GM12891 (cell line): Measurements from ENCODE around the gene FBXO27.
"Not testable (repeated sequence)": the region's sequence is repeated elsewhere in the genome, so short reads cannot be mapped to it uniquely, and the experiment has no call there.

Source experiments
- DNase-seq: peaks from one replicate; pipeline ENCODE4 v3.0.0; 2011; ENCODE audit warnings: low spot score; ENCODE audit not compliant: insufficient read length
- FAIRE-seq: peaks from 2 replicates; lab custom pipeline; 2011; peaks lifted over from hg19 to GRCh38; lab: Jason Lieb, UNC
- PAX5 ChIP-seq: IDR thresholded peaks from 2 replicates; pipeline ENCODE4 v1.6.1; 2011; ENCODE audit warnings: low read length, moderate library complexity, mild to moderate bottlenecking; ENCODE audit not compliant: insufficient read depth, severe bottlenecking
- POLR2A ChIP-seq: IDR thresholded peaks from 2 replicates; pipeline ENCODE4 v1.6.1; 2011; ENCODE audit warnings: low read depth, low read length, control low read depth
- POLR2AphosphoS5 ChIP-seq: IDR thresholded peaks from 2 replicates; pipeline ENCODE4 v1.6.1; 2011; ENCODE audit warnings: low read depth, low read length, control low read depth
- POU2F2 ChIP-seq: IDR thresholded peaks from 2 replicates; pipeline ENCODE4 v1.6.1; 2011; ENCODE audit warnings: low read depth, mild to moderate bottlenecking, control low read depth, low read length, moderate library complexity
- SPI1 ChIP-seq: IDR thresholded peaks from 2 replicates; pipeline ENCODE4 v1.6.1; 2011; ENCODE audit warnings: low read depth, low read length, control low read depth
- TAF1 ChIP-seq: IDR thresholded peaks from 2 replicates; pipeline ENCODE4 v1.6.1; 2011; ENCODE audit warnings: low read depth, low read length, control low read depth

FBXO27 gene

GRCh38 chr19:38993271-38993670 lies 39.1 kb downstream of the FBXO27 start:
- no peak for DNase-seq
- no peak for FAIRE-seq
- no peak for TF ChIP-seq POU2F2
- TF ChIP-seq PAX5 = no peak
- TF ChIP-seq SPI1 = no peak
- TF ChIP-seq TAF1 = no peak
- TF ChIP-seq POLR2A = no peak
- no peak for TF ChIP-seq POLR2AphosphoS5

DNA sequence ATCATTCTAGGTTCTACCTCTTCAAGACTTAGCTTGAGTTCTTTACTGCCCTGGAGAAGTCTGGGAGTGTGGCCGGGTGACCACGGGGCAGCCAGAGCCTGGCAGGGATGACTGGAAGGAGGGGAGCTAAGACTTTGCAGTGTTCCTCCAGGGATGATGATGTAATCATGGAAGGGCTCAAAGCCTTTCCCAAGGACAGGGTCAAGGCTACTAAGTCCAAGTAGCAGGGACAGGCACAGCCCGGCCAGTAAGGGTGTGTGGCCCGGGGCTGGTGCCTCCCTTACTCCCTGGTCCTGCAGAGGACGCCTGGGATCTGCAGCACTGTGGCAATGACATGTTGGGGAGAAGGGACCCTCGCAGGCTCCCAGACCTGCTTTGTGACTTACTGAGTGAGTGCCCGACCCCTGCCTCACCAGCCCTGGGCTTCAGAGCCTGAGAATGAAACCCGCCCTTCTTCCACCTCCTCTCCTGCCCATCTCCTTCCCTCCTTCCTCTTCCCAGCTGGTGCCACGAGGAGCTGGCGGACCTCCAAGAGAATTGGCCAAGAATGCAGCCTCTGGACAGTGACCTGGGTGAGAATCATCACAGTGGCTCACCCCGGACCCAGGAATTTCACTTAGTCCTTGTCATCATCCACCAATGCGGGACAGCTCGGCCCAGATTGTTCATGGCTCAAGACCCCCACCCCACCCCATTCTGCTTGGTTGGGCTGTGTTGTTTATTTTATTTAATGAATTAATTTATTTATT lies 41.2 kb downstream of the FBXO27 start:
- TF ChIP-seq POLR2AphosphoS5 = no peak
- no peak for TF ChIP-seq SPI1
- no peak for TF ChIP-seq TAF1
- no peak for TF ChIP-seq POLR2A
- TF ChIP-seq POU2F2 = no peak
- no peak for TF ChIP-seq PAX5

DNA sequence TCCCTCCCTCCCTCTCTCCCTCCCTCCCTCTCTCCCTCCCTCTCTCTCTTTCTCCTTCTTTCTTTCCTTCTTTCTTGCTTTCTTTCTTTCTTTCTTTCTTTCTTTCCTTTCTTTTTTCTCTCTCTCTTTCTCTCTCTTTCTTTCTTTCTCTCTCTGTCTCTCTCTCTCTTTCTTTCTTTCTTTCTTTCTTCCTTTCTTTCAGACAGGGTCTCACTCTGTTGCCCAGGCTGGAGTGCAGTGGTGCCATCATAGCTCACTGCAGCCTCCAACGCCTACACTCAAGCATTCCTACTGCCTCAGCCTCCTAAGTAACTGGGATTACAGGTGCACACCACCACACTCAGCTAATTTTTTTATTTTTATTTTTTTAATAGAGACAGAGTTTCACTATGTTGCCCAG lies 42.7 kb downstream of the FBXO27 start:
- DNase-seq, FAIRE-seq: not testable (repeated sequence)

More for the DNA sequence above, 41.2 kb downstream of the FBXO27 start:
- DNase-seq (no peak), FAIRE-seq (no peak)

GRCh38 chr19:38989066-38989605 lies 43.2 kb downstream of the FBXO27 start:
- no peak for DNase-seq
- no peak for FAIRE-seq
- TF ChIP-seq PAX5 (no peak), TAF1 (no peak), POLR2A (no peak), POLR2AphosphoS5 (no peak), POU2F2 (no peak), SPI1 (no peak)

GRCh38 chr19:38988627-38989026 lies 43.7 kb downstream of the FBXO27 start:
- not testable (repeated sequence) for DNase-seq, FAIRE-seq

GRCh38 chr19:38987745-38988144 lies 44.6 kb downstream of the FBXO27 start:
- FAIRE-seq, DNase-seq: not testable (repeated sequence)

GRCh38 chr19:38985262-38985661 lies 47.1 kb downstream of the FBXO27 start:
- FAIRE-seq = no peak
- TF ChIP-seq POU2F2 = no peak
- TF ChIP-seq POLR2AphosphoS5 = no peak
- TF ChIP-seq PAX5 = no peak
- TF ChIP-seq SPI1 = no peak
- no peak for TF ChIP-seq POLR2A
- DNase-seq = no peak

- no peak for DNase-seq
- no peak for FAIRE-seq
Observed at GRCh38 chr19:38980583-38981374, 51.6 kb downstream of the FBXO27 start.

DNA sequence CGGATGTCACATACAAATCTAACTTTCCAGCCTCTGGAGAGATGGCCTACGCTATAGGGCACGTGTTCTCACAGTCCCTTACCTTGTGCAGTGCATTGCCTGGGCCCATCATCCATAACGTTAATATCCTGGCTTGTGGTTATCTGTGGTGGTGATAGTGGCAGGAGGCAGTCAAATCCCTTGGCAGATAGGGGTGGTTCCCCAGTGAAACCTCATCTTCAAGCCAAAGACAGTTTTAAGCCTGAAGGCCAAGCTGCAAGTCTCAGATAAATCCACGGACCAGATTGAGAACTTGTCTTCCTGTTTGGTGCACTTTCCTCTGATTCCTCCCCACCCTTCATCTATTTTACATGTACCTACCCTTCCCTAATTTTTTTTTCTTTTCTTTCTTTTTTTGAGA lies 52.5 kb downstream of the FBXO27 start:
- DNase-seq (no peak), FAIRE-seq (no peak)
- no peak for TF ChIP-seq POLR2A
- TF ChIP-seq POU2F2 = no peak
- no peak for TF ChIP-seq POLR2AphosphoS5
- TF ChIP-seq TAF1 = no peak
- TF ChIP-seq PAX5 = no peak

More at GRCh38 chr19:38980583-38981374, 51.6 kb downstream of the FBXO27 start:
- no peak for TF ChIP-seq POU2F2
- no peak for TF ChIP-seq SPI1
- TF ChIP-seq POLR2A = no peak
- no peak for TF ChIP-seq TAF1
- TF ChIP-seq PAX5 = no peak
- no peak for TF ChIP-seq POLR2AphosphoS5

DNA sequence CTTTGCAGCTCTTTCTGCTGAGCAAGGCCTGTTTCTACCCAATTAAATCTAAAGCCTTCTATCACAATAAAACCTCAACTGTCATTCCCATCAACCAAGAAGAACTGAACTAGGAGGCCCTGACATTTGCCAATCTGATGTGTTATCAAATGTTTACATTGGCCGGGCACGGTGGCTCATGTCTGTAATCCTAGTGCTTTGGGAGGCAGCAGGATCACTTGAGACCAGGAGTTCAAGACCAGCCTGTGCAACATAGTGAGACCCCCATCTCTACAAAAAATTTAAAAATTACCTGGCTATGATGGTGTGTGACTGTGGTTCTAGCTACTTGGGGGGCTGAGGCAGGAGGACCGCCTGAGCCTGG lies 54.0 kb downstream of the FBXO27 start:
- TF ChIP-seq TAF1 (no peak), PAX5 (no peak), POU2F2 (no peak), POLR2AphosphoS5 (no peak), POLR2A (no peak), SPI1 (no peak)
- DNase-seq (no peak), FAIRE-seq (no peak)
